GM12878 (cell line): ENCODE measurements around the gene ITSN1. TPM values are rescaled to one million over a fixed set of nuclear protein-coding genes. Genes with fewer than 3 reads are reported as not detected.

Source experiments
- ATAC-seq: fragments of 200-7000 bp; cut with Tn5 transposase; 3 replicates; pipeline ENCODE4 v1.9.1; 2020; ENCODE audit warnings: mild to moderate bottlenecking, moderate library complexity
- BruUV-seq: library from RNA; stranded (reverse); fragments of 400-500 nt; replicated peaks from 2 replicates; lab custom pipeline; 2021; lab: Mats Ljungman, UMichigan
- CTCF ChIA-PET: fragments of 300-600 bp; sonication (Branson Sonifier 250); formaldehyde crosslinking; extraction: SDS; loops from one replicate; lab custom pipeline; 2021; ENCODE audit warnings: inconsistent platforms; lab: Yijun Ruan, JAX
- POLR2A ChIA-PET: fragments of 350-600 bp; formaldehyde crosslinking; extraction: SDS; loops from one replicate; lab custom pipeline; 2021; ENCODE audit warnings: inconsistent platforms; lab: Charles Lee
- RAD21 ChIA-PET: fragments of 300-600 bp; sonication (Branson Sonifier 250); formaldehyde crosslinking; loops from one replicate; lab custom pipeline; 2023; ENCODE audit warnings: antibody characterized with exemption; ENCODE audit not compliant: unreplicated experiment; lab: Charles Lee
- SMC1A ChIA-PET: fragments of 300-600 bp; sonication (Branson Sonifier 250); formaldehyde crosslinking; loops from one replicate; lab custom pipeline; 2023; ENCODE audit not compliant: unreplicated experiment, uncharacterized antibody; lab: Charles Lee
- DNase-seq: peaks from one replicate; pipeline ENCODE4 v3.0.0-alpha.2; 2011; ENCODE audit warnings: low read depth, low spot score
- FAIRE-seq: peaks from 3 replicates; lab custom pipeline; 2011; peaks lifted over from hg19 to GRCh38; lab: Jason Lieb, UNC
- H2AFZ ChIP-seq: 2 replicates; pipeline ENCODE4 v1.6.0; 2011; ENCODE audit warnings: low read depth, low read length, control low read depth; ENCODE audit not compliant: control insufficient read depth
- H3K27ac ChIP-seq: 2 replicates; pipeline ENCODE4 v1.5.1; 2011; ENCODE audit warnings: control low read depth; ENCODE audit not compliant: control insufficient read depth, insufficient read depth
- H3K27me3 ChIP-seq, 2 experiments: replicated peaks in 1 of 2; 2 replicates each; pipeline versions ENCODE4 v1.6.0 to v1.6.1; 2011; ENCODE audit warnings: low read length in 1 of 2; ENCODE audit not compliant: control insufficient read depth in 2 of 2, insufficient read depth in 2 of 2
- H3K36me3 ChIP-seq, 2 experiments: 2 replicates each; pipeline ENCODE4 v1.5.1; 2011; ENCODE audit warnings: low read length in 1 of 2; ENCODE audit not compliant: control insufficient read depth in 2 of 2, insufficient read depth in 2 of 2
- H3K4me1 ChIP-seq: 2 replicates; pipeline ENCODE4 v1.6.1; 2011; ENCODE audit warnings: mild to moderate bottlenecking, low read length, moderate library complexity, mixed read lengths; ENCODE audit not compliant: control insufficient read depth, insufficient read depth
- H3K4me2 ChIP-seq: 2 replicates; pipeline ENCODE4 v1.6.0; 2011; ENCODE audit warnings: control low read depth; ENCODE audit not compliant: control insufficient read depth, insufficient read depth
- H3K4me3 ChIP-seq: fragments of 200-600 bp; sonication (generic); 2 replicates; pipeline ENCODE4 v1.5.1; 2016
- H3K79me2 ChIP-seq: 2 replicates; pipeline ENCODE4 v1.6.0; 2011; ENCODE audit warnings: low read length; ENCODE audit not compliant: control insufficient read depth, insufficient read depth
- H3K9ac ChIP-seq: 2 replicates; pipeline ENCODE4 v1.8.0; 2011; ENCODE audit warnings: low read length, control low read depth, mixed read lengths; ENCODE audit not compliant: control insufficient read depth, insufficient read depth
- H3K9me3 ChIP-seq: replicated peaks from 3 replicates; pipeline ENCODE4 v1.5.1; 2011; ENCODE audit warnings: mild to moderate bottlenecking, low read length; ENCODE audit not compliant: control insufficient read depth, insufficient read depth
- H4K20me1 ChIP-seq: 2 replicates; pipeline ENCODE4 v1.6.0; 2011; ENCODE audit not compliant: control insufficient read depth, insufficient read depth
- HDAC2 ChIP-seq: fragments of 200-600 bp; sonication (generic); IDR thresholded peaks from 2 replicates; pipeline ENCODE4 v1.6.1; 2017
- MXI1 ChIP-seq: fragments of 150-350 bp; IDR thresholded peaks from 2 replicates; pipeline ENCODE4 v1.6.1; 2011; ENCODE audit warnings: low read depth, mild to moderate bottlenecking, inconsistent platforms, low read length, improper control_type of control experiment
- NKRF ChIP-seq: fragments of 450-650 bp; conservative IDR thresholded peaks from 2 replicates; pipeline ENCODE4 v1.6.1; 2017; ENCODE audit warnings: mild to moderate bottlenecking, moderate library complexity
- STAT1 ChIP-seq: fragments of 450-650 bp; conservative IDR thresholded peaks from 2 replicates; pipeline ENCODE4 v1.6.1; 2014; ENCODE audit warnings: antibody characterized with exemption, mild to moderate bottlenecking
- SUZ12 ChIP-seq: fragments of 200-600 bp; sonication (generic); IDR thresholded peaks from one replicate; pipeline ENCODE4 v1.6.1; 2018; ENCODE audit warnings: antibody characterized with exemption, mild to moderate bottlenecking; ENCODE audit not compliant: unreplicated experiment
- WGBS: methylation state at CpG from one replicate; pipeline ENCODE4 v1.1.6; 2016; ENCODE audit warnings: low lambda C conversion rate; ENCODE audit not compliant: insufficient replicate concordance, insufficient coverage; ENCODE audit errors: missing lambda C conversion rate; 5-methylcytosine and 5-hydroxymethylcytosine counted together
- in situ Hi-C: fragments of 300-500 bp; cut with MboI; formaldehyde crosslinking; loops from 9 replicates; pipeline ENCODE4 v1.14.3; 2018; ENCODE audit warnings: mixed read lengths
- intact Hi-C: fragments of 100-400 bp; cut with micrococcal nuclease; formaldehyde crosslinking; loops from one replicate; pipeline ENCODE4 v1.14.2; 2022; ENCODE audit not compliant: unreplicated experiment
- polyA plus RNA-seq, 11 experiments: library from polyadenylated mRNA; depleted of rRNA in 4 of 11; unstranded in 6 of 11; stranded (reverse) in 5 of 11; fragments of >200 nt; fragmentation: Nextera tagmentation in 4 of 11; fragmentation: Illumina TruSeq in 1 of 11; extraction: Ambion mirVana in 4 of 11; extraction: Trizol in 1 of 11; gene quantifications; 1 replicate in 1 of 11; 2 replicates in 10 of 11; pipeline versions ENCODE4 v1.2.1 to v1.2.3, GENCODE V29; 2011 to 2016; ENCODE audit warnings: inconsistent platforms in 2 of 11, missing spikeins in 2 of 11, low read depth in 1 of 11
- total RNA-seq, 4 experiments: library from RNA; depleted of rRNA in 3 of 4; stranded (reverse); fragments of >200 nt in 3 of 4; fragmentation: Illumina TruSeq in 1 of 4; extraction: Trizol in 1 of 4; gene quantifications; 2 replicates each; pipeline versions ENCODE4 v1.2.1 to v1.2.3, GENCODE V29; 2013 to 2021
- TF ChIP-seq, protein P1 (sequence below): fragments of 150-350 bp; IDR thresholded peaks from 2 replicates; pipeline ENCODE4 v1.6.1; 2014; ENCODE audit warnings: mild to moderate bottlenecking, low read depth, low read length

Gene ITSN1
- total and polyA plus RNA-seq, 10 of the 15 experiments (the other 5 are each of a cell fraction or from before 2014, with no cell fraction given): 0.89 to 10.6 (median 4.8) TPM

DNA sequence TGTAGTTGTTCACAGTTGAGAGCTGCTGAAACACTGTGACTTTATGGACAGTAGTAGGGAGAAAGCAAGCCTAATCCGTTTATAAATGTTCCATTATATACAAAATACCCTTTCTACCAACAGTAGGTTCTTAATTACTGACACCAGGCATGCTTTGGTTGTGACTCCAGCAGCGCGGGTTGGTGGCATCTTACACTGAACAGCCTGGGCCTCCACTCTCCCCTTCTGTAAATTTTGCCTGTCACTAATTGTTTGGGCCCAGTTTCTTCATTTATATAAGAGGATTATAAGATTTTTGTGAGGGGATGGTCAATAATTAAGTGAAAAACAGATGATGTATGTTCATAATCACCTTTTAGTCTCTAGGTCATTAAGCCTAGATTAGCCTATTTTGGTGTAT, 58.2 kb downstream of the ITSN1 start (continued):
- no peak for TF ChIP-seq NKRF
- TF ChIP-seq, all 136 proteins: peak for 0

DNA sequence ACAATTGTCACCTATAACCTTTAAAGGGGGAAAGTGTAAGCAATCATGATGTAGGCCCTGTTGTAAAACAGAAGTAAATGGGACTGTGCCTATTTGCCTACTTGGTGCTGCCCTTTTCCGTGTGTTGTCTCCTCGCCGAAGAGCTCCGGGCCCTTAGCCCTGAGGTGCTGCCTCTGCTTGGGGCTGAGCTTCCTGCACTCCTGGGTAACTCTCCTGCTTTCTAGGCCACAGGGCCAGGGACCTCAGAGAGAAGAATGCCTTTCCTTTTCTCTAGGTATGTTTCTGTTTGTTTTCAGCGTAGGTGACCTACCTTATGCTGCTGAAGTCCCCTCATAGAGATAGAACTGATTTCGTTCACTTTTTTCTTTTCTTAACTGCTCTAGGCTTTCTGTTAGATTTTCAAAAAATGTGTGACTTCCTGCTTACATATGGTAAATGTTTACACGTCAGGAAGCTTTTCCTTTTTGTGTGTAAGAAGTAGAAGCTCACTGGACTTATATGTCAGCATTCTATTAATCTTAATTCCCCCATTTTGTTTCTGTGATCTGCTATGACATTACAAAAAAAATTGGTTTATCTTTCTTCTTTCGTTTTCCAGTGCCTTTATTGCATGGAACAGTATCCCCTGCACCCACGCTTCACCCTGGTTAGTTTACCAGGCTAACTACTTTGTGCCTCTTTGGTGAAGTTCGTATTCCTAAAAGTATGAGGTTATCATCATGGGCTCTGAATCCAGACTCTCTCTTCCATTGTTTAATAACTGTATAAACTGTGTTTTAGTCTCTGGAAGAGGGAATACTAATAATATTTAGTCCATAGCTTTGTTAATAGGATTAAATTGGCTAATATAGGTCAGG, 61.7 kb downstream of the ITSN1 start:
- in situ Hi-C loops: no loop called here
- Histone ChIP-seq H3K9me3 (no peaks in the 10 kb centered on the region), H2AFZ (no peak overlapping the region), H3K4me3 (no peak overlapping the region), H3K4me1 (no peaks in the 10 kb centered on the region), H3K79me2 (no peaks in the 10 kb centered on the region), H3K27me3 (no peaks in the 10 kb centered on the region), H3K4me2 (no peak overlapping the region), H3K36me3 (no peaks in the 10 kb centered on the region), H4K20me1 (no peaks in the 10 kb centered on the region), H3K9ac (no peak overlapping the region), H3K27ac (no peak overlapping the region)
- intact Hi-C loops: no loop called here
- no peak for TF ChIP-seq STAT1
- TF ChIP-seq HDAC2: no peak
- no peak for TF ChIP-seq SUZ12
- TF ChIP-seq, protein P1, sequence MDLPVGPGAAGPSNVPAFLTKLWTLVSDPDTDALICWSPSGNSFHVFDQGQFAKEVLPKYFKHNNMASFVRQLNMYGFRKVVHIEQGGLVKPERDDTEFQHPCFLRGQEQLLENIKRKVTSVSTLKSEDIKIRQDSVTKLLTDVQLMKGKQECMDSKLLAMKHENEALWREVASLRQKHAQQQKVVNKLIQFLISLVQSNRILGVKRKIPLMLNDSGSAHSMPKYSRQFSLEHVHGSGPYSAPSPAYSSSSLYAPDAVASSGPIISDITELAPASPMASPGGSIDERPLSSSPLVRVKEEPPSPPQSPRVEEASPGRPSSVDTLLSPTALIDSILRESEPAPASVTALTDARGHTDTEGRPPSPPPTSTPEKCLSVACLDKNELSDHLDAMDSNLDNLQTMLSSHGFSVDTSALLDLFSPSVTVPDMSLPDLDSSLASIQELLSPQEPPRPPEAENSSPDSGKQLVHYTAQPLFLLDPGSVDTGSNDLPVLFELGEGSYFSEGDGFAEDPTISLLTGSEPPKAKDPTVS: no peak
- no peak for TF ChIP-seq MXI1
- no peak for ATAC-seq
- CTCF ChIA-PET: interaction anchor here (1.0 kb wide), 1 partner anchor 18 kb away, joined by 6 read pairs; no protein-coding TSS in a partner anchor
- FAIRE-seq: no peak
- DNase-seq: no peak
- WGBS: 41% methylated on average over 10 of the region's 10 CpGs
- RAD21 ChIA-PET: no interaction called here
- POLR2A ChIA-PET: no interaction called here
- SMC1A ChIA-PET: interaction anchor here (1.4 kb wide), 1 partner anchor 11 kb away, joined by 3 read pairs; no protein-coding TSS in a partner anchor
- no TSS peak for BruUV-seq
